ENCODE measurements around the gene ATRNL1.

GRCh38 chr10:115674496-115674895, 581.3 kb downstream of the ATRNL1 start:
- TF ChIP-seq, protein P1, sequence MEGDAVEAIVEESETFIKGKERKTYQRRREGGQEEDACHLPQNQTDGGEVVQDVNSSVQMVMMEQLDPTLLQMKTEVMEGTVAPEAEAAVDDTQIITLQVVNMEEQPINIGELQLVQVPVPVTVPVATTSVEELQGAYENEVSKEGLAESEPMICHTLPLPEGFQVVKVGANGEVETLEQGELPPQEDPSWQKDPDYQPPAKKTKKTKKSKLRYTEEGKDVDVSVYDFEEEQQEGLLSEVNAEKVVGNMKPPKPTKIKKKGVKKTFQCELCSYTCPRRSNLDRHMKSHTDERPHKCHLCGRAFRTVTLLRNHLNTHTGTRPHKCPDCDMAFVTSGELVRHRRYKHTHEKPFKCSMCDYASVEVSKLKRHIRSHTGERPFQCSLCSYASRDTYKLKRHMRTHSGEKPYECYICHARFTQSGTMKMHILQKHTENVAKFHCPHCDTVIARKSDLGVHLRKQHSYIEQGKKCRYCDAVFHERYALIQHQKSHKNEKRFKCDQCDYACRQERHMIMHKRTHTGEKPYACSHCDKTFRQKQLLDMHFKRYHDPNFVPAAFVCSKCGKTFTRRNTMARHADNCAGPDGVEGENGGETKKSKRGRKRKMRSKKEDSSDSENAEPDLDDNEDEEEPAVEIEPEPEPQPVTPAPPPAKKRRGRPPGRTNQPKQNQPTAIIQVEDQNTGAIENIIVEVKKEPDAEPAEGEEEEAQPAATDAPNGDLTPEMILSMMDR (IDR thresholded peaks at IDR 0.05; ENCODE audit: low read depth, low read length, poor library complexity, severe bottlenecking), result no peak
- TF ChIP-seq EZH2phosphoT487 (IDR thresholded peaks at IDR 0.05; ENCODE audit: borderline replicate concordance, low read length), result no peak

All from DOHH2 (cell line).